Gastroesophageal sphincter (tissue), 3 donors: Measurements from ENCODE around the gene SH3BP5.

ENCODE experiments used
- EP300 ChIP-seq: sonication (generic); formaldehyde crosslinking; IDR thresholded peaks from one replicate; pipeline ENCODE4 v1.6.1; 2017; ENCODE audit warnings: antibody characterized with exemption, mild to moderate bottlenecking
- POLR2A ChIP-seq, 2 donors: fragments of 450-650 bp; IDR thresholded peaks; one replicate each; pipeline ENCODE4 v1.6.1; 2017; ENCODE audit warnings: antibody characterized with exemption in 2 of 2, mild to moderate bottlenecking in 2 of 2, moderate library complexity in 1 of 2
- POLR2AphosphoS5 ChIP-seq: sonication (generic); formaldehyde crosslinking; IDR thresholded peaks from one replicate; pipeline ENCODE4 v1.6.1; 2017; ENCODE audit warnings: antibody characterized with exemption
- TF ChIP-seq, protein P1 (sequence below), 4 experiments: fragments of 200-600 bp in 2 of 4; fragments of 450-650 bp in 2 of 4; sonication (generic) in 1 of 4; IDR thresholded peaks; one replicate each; pipeline ENCODE4 v1.5.1; 2017 to 2019; ENCODE audit warnings: antibody characterized with exemption in 4 of 4, mild to moderate bottlenecking in 2 of 4, moderate library complexity in 2 of 4

GRCh38 chr3:15267502-15267901 is 64.9 kb downstream of the SH3BP5 start:
- TF ChIP-seq, protein P1, sequence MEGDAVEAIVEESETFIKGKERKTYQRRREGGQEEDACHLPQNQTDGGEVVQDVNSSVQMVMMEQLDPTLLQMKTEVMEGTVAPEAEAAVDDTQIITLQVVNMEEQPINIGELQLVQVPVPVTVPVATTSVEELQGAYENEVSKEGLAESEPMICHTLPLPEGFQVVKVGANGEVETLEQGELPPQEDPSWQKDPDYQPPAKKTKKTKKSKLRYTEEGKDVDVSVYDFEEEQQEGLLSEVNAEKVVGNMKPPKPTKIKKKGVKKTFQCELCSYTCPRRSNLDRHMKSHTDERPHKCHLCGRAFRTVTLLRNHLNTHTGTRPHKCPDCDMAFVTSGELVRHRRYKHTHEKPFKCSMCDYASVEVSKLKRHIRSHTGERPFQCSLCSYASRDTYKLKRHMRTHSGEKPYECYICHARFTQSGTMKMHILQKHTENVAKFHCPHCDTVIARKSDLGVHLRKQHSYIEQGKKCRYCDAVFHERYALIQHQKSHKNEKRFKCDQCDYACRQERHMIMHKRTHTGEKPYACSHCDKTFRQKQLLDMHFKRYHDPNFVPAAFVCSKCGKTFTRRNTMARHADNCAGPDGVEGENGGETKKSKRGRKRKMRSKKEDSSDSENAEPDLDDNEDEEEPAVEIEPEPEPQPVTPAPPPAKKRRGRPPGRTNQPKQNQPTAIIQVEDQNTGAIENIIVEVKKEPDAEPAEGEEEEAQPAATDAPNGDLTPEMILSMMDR (IDR thresholded peaks at IDR 0.05) = no peak
- TF ChIP-seq POLR2AphosphoS5 (no peak), POLR2A (IDR thresholded peaks at IDR 0.05) (no peak), EP300 (no peak)
